ENCODE data around the gene TRDN.

Gene TRDN

DNA sequence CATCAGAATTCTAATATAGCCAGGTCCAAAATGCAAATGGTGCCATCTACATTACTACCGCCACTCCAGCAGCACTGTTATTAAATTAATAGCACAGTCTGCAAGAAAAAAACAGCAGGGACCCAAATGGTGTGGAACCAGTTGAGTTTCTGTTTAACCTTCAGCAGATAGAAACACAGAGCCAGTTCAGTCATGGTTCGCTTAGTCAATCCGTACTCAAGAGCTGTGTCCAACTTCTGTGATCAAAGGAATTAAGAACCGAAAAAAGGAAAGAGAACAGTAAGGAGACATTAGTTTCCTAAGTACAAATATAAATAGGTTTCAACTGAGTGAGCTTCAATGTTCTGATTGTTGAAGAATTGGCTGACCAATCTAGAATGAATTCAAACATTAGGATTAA is 107.7 kb downstream of the TRDN start:
- DNase-seq (ENCODE audit: low read depth) = no peak
- no peak overlapping the region for H3K4me3 ChIP-seq (ENCODE audit: low read depth, low read length)

DNA sequence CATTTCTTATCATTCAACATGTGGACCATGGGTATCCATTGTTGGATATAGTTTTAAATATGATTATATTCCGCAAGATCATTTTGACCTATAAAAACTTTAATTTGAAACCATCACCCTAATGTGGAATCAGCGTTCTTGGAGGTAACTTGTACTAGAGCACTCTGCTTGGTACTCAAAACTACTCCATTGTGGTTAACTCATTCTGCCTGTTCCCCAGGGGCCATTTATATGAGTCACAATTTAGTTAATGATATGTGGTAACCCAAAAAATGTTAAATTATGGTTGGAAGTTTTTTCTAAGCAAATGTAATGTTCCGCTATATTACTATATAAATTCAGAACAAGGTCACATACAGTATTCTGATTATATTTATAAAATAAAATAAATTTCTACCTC is 109.3 kb downstream of the TRDN start:
- TF ChIP-seq, protein P1, sequence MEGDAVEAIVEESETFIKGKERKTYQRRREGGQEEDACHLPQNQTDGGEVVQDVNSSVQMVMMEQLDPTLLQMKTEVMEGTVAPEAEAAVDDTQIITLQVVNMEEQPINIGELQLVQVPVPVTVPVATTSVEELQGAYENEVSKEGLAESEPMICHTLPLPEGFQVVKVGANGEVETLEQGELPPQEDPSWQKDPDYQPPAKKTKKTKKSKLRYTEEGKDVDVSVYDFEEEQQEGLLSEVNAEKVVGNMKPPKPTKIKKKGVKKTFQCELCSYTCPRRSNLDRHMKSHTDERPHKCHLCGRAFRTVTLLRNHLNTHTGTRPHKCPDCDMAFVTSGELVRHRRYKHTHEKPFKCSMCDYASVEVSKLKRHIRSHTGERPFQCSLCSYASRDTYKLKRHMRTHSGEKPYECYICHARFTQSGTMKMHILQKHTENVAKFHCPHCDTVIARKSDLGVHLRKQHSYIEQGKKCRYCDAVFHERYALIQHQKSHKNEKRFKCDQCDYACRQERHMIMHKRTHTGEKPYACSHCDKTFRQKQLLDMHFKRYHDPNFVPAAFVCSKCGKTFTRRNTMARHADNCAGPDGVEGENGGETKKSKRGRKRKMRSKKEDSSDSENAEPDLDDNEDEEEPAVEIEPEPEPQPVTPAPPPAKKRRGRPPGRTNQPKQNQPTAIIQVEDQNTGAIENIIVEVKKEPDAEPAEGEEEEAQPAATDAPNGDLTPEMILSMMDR (IDR thresholded peaks at IDR 0.05; ENCODE audit: low read depth, low read length, missing control alignments) = no peak
- H3K4me3 ChIP-seq (ENCODE audit: low read depth, low read length) = no peak overlapping the region
- no peak for DNase-seq (ENCODE audit: low read depth)

More for the DNA sequence above, 107.7 kb downstream of the TRDN start:
- TF ChIP-seq, protein P1 (IDR thresholded peaks at IDR 0.05; ENCODE audit: low read depth, low read length, missing control alignments) = no peak

DNA sequence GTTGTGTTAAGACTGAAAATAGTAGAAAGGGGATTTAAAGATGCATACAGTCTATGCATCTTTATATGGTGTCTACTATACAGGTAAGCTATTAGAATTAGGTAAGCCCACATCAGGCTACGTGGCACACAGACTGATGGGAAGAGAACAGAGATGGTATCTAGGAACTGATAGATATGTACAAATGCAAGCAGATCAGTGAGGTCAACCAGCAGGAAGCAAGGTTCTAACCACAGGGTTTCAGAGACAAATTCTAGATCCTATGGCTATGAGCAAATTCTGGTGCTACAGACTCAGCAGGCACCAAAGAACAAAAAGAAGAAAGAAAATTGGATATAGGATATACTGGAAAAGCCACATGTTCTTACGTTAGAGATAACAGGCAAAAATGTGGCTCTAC is 110.6 kb downstream of the TRDN start:
- TF ChIP-seq, protein P1 (IDR thresholded peaks at IDR 0.05; ENCODE audit: low read depth, low read length, missing control alignments) = no peak
- DNase-seq (ENCODE audit: low read depth) = no peak
- no peak overlapping the region for H3K4me3 ChIP-seq (ENCODE audit: low read depth, low read length)

DNA sequence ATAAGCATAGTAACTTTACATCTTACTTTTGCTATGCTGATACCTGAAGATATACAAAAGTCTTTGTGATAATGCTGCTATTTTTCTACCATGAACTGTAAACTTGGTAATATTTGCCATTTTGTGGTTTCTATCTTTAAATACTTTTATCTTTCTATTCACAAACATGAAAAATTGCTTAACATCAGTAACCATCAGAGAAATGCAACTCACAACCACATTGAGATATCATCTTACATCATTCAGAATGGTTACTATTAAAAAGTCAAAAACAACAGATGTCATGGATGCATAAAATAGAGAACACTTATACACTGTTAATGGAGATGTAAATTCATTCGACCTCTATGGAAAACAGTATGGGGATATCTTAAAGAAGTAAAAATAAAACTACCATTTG is 112.0 kb downstream of the TRDN start:
- TF ChIP-seq, protein P1 (IDR thresholded peaks at IDR 0.05; ENCODE audit: low read depth, low read length, missing control alignments) = no peak
- H3K4me3 ChIP-seq (ENCODE audit: low read depth, low read length) = no peak overlapping the region
- no peak for DNase-seq (ENCODE audit: low read depth)

DNA sequence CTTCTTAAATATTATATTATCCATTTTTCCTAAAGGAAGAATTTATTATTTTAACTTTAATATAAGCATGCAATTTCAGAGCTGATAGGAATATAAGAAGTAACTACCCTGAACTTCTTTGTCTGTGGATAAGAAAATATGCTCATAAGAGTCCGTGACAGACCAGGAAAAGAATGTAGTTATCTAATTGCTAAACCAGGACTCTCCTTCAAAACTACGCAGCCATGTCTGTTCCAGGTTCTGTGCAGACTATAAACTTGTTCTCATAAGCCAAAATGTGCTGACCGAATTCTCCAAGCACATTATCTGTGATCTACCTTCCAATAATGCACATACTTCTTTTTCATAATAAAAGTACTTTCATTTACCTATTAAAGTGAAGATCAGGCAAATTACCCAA is 116.5 kb downstream of the TRDN start:
- no peak for DNase-seq (ENCODE audit: low read depth)
- no peak overlapping the region for H3K4me3 ChIP-seq (ENCODE audit: low read depth, low read length)
- TF ChIP-seq, protein P1 (IDR thresholded peaks at IDR 0.05; ENCODE audit: low read depth, low read length, missing control alignments) = no peak

DNA sequence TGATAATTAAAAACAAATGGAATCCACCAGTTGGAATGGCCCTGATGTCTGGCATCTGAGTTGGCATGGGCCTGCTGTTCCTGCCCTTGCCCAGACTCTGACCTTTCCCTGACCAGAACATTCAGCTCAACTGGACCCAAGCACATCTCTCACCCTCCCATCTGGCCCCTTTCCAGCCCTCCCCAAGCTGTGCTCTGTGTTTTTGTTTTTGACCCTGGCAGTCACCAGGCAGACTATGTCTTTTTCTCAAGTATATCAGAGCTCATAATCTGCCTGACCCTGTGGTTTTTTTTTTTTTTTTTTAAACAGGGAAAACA is 117.6 kb downstream of the TRDN start:
- H3K4me3 ChIP-seq (ENCODE audit: low read depth, low read length) = no peak overlapping the region
- DNase-seq (ENCODE audit: low read depth) = no peak
- TF ChIP-seq, protein P1 (IDR thresholded peaks at IDR 0.05; ENCODE audit: low read depth, low read length, missing control alignments) = no peak

DNA sequence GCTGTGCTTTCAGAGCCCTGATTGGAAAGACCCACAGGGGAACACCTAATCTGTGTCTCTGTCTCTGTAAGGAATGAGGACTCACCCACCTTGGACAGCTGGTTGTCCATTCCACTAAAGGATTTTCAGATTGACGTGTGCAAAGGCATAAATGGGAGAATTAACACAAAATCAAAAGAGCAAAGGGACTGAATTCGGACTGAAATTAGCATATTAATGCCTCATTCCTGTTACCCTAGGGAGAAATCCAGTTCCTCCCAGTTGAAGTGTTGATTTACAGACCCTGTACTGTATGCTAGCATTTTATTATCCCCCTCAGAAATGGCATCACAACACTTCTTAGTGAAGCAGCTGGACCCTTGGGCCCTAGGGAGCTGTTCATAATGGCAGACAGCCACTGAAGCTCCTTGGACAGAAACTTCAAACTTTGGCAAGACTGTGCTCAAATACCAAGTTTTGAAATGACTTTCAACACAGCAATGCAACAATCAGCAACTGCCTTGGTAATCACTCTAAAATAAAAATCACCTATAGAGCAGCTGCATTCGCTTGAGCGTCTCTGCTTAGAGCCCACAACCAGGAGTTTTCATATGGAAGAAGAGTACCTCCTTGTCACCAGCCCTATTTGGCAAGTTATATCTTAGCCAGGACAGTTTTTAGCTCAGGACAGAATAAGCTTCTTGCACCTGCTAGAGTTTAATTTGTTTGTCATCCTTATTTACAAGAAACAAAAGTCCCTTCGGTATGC is 118.1 kb downstream of the TRDN start:
- DNase-seq (ENCODE audit: low read depth) = no peak
- TF ChIP-seq, protein P1 (IDR thresholded peaks at IDR 0.05; ENCODE audit: low read depth, low read length, missing control alignments) = no peak
- no peak overlapping the region for H3K4me3 ChIP-seq (ENCODE audit: low read depth, low read length)

Measured in GM12864 (cell line).